HTERT RPE-1 (cell line): Measurements from ENCODE around the gene NEU4.
"Not testable (repeated sequence)": the region's sequence is repeated elsewhere in the genome, so short reads cannot be mapped to it uniquely, and the experiment has no call there.

Experiments used
- in situ Hi-C: fragments of 300-500 bp; cut with MboI; formaldehyde crosslinking; loops from 4 replicates; pipeline ENCODE4 v1.14.3; 2020; ENCODE audit warnings: low sequenced_read_pairs

The NEU4 gene

GRCh38 chr2:241808721-241809382 lies at the start of gene NEU4:
NEU4 (plus strand) TSS chr2:241809193; CDS start chr2:241814485, 5,292 bp downstream.
- in situ Hi-C loops, result no loop called here

GRCh38 chr2:241759893-241760292 lies 49.1 kb upstream of the NEU4 start:
- in situ Hi-C loops, result not testable (repeated sequence)

- in situ Hi-C loops, result no loop called here
Measured at GRCh38 chr2:241760301-241760771, 48.7 kb upstream of the NEU4 start.

- in situ Hi-C loops, result no loop called here
Measured at GRCh38 chr2:241762321-241762932, 46.6 kb upstream of the NEU4 start.

GRCh38 chr2:241762933-241763369 lies 46.0 kb upstream of the NEU4 start:
- in situ Hi-C loops, result no loop called here

GRCh38 chr2:241763551-241764274 lies 45.3 kb upstream of the NEU4 start:
- in situ Hi-C loops, result no loop called here

GRCh38 chr2:241764275-241765241 lies 44.4 kb upstream of the NEU4 start:
- in situ Hi-C loops, result no loop called here

- in situ Hi-C loops, result no loop called here
Measured at GRCh38 chr2:241767464-241768250, 41.3 kb upstream of the NEU4 start.

- in situ Hi-C loops, result no loop called here
Measured at GRCh38 chr2:241768251-241768711, 40.7 kb upstream of the NEU4 start.

GRCh38 chr2:241768850-241769249 lies 40.1 kb upstream of the NEU4 start:
- in situ Hi-C loops, result no loop called here

- in situ Hi-C loops, result no loop called here
Measured at GRCh38 chr2:241769819-241770184, 39.2 kb upstream of the NEU4 start.

GRCh38 chr2:241770185-241770935 lies 38.6 kb upstream of the NEU4 start:
- in situ Hi-C loops, result no loop called here

- in situ Hi-C loops, result no loop called here
Measured at GRCh38 chr2:241770936-241771285, 38.1 kb upstream of the NEU4 start.

- in situ Hi-C loops, result no loop called here
Measured at GRCh38 chr2:241771286-241772062, 37.5 kb upstream of the NEU4 start.

GRCh38 chr2:241772063-241772499 lies 36.9 kb upstream of the NEU4 start:
- in situ Hi-C loops, result no loop called here

GRCh38 chr2:241773511-241774418 lies 35.2 kb upstream of the NEU4 start:
- in situ Hi-C loops, result no loop called here

- in situ Hi-C loops, result no loop called here
Measured at GRCh38 chr2:241774419-241775222, 34.4 kb upstream of the NEU4 start.
